DND-41 (cell line): ENCODE results near the gene NDUFA1.
"Not testable (repeated sequence)": the region's sequence is repeated elsewhere in the genome, so short reads cannot be mapped to it uniquely, and the experiment has no call there.

Experiments
- ATAC-seq: fragments of 200-7000 bp; cut with Tn5 transposase; 3 replicates; pipeline ENCODE4 v1.9.1; 2021; ENCODE audit warnings: low read depth; ENCODE audit not compliant: insufficient read depth
- DNase-seq: peaks from one replicate; pipeline ENCODE4 v3.0.0-alpha.2; 2020
- H2AFZ ChIP-seq: 2 replicates; pipeline ENCODE4 v1.6.0; 2012; ENCODE audit warnings: low read depth, low read length
- H3K27ac ChIP-seq: 2 replicates; pipeline ENCODE4 v1.5.1; 2012; ENCODE audit warnings: low read length, inconsistent platforms
- H3K27me3 ChIP-seq: fragments of 200-600 bp; sonication (generic); 2 replicates; pipeline ENCODE4 v1.6.0; 2012; ENCODE audit warnings: low read length, mild to moderate bottlenecking, inconsistent platforms; ENCODE audit not compliant: insufficient read depth, poor library complexity
- H3K36me3 ChIP-seq: 2 replicates; pipeline ENCODE4 v1.5.1; 2012; ENCODE audit warnings: low read length, inconsistent platforms; ENCODE audit not compliant: insufficient read depth
- H3K4me1 ChIP-seq: 2 replicates; pipeline ENCODE4 v1.5.1; 2012; ENCODE audit warnings: mild to moderate bottlenecking, low read length; ENCODE audit not compliant: insufficient read depth
- H3K4me2 ChIP-seq: 2 replicates; pipeline ENCODE4 v1.6.0; 2012; ENCODE audit warnings: mild to moderate bottlenecking, moderate library complexity, low read length, inconsistent platforms; ENCODE audit not compliant: insufficient read depth
- H3K4me3 ChIP-seq, 2 experiments: fragments of 200-600 bp in 1 of 2; shearing (Covaris generic) in 1 of 2; 2 replicates each; pipeline ENCODE4 v1.5.1; 2012 to 2016; ENCODE audit warnings: inconsistent platforms in 2 of 2, low read length in 2 of 2, mild to moderate bottlenecking in 2 of 2, low read depth in 1 of 2, moderate library complexity in 1 of 2
- H3K79me2 ChIP-seq: 2 replicates; pipeline ENCODE4 v1.6.0; 2012; ENCODE audit warnings: low read length, inconsistent platforms; ENCODE audit not compliant: insufficient read depth
- H3K9ac ChIP-seq: 2 replicates; pipeline ENCODE4 v1.6.0; 2012; ENCODE audit warnings: low read depth, mild to moderate bottlenecking, inconsistent platforms, low read length, moderate library complexity
- H3K9me3 ChIP-seq: 2 replicates; pipeline ENCODE4 v1.5.1; 2012; ENCODE audit warnings: low read length, moderate library complexity, mild to moderate bottlenecking, inconsistent platforms; ENCODE audit not compliant: insufficient read depth, severe bottlenecking
- H4K20me1 ChIP-seq: 2 replicates; pipeline ENCODE4 v1.6.0; 2012; ENCODE audit warnings: low read length; ENCODE audit not compliant: insufficient read depth
- CTCF ChIP-seq: IDR thresholded peaks from 2 replicates; pipeline ENCODE4 v1.5.1; 2012; ENCODE audit warnings: borderline replicate concordance, low read length, moderate library complexity, mild to moderate bottlenecking; ENCODE audit not compliant: poor library complexity, severe bottlenecking; ENCODE audit errors: extremely low read depth
- EZH2 ChIP-seq: IDR thresholded peaks from 3 replicates; pipeline ENCODE4 v1.6.1; 2012; ENCODE audit warnings: borderline replicate concordance, low read depth, mild to moderate bottlenecking, moderate library complexity, low read length, inconsistent platforms; ENCODE audit not compliant: severe bottlenecking

NDUFA1 gene

GRCh38 chrX:119916310-119916709, 44.7 kb downstream of the NDUFA1 start:
- Histone ChIP-seq H3K4me3 (no peak overlapping the region), H3K79me2 (no peaks in the 10 kb centered on the region), H2AFZ (no peak overlapping the region), H4K20me1 (no peaks in the 10 kb centered on the region), H3K4me1 (no peaks in the 10 kb centered on the region), H3K36me3 (no peaks in the 10 kb centered on the region), H3K4me2 (no peak overlapping the region), H3K27ac (no peak overlapping the region), H3K9ac (no peak overlapping the region), H3K27me3 (no peaks in the 10 kb centered on the region), H3K9me3 (no peaks in the 10 kb centered on the region)
- DNase-seq (no peak), ATAC-seq (no peak)
- TF ChIP-seq EZH2 (no peak), CTCF (no peak)

GRCh38 chrX:119917877-119918276, 46.2 kb downstream of the NDUFA1 start:
- no peaks in the 10 kb centered on the region for H3K4me1 ChIP-seq
- no peaks in the 10 kb centered on the region for H4K20me1 ChIP-seq
- H3K9me3 ChIP-seq: no peaks in the 10 kb centered on the region
- TF ChIP-seq CTCF (no peak), EZH2 (no peak)
- no peaks in the 10 kb centered on the region for H3K36me3 ChIP-seq
- no peak overlapping the region for H3K27ac ChIP-seq
- no peak overlapping the region for H3K4me2 ChIP-seq
- no peaks in the 10 kb centered on the region for H3K27me3 ChIP-seq
- no peak overlapping the region for H2AFZ ChIP-seq
- no peak overlapping the region for H3K9ac ChIP-seq
- H3K4me3 ChIP-seq: no peak overlapping the region
- ATAC-seq: no peak
- no peaks in the 10 kb centered on the region for H3K79me2 ChIP-seq
- DNase-seq: no peak

GRCh38 chrX:119919835-119920585, 48.4 kb downstream of the NDUFA1 start:
- no peak for TF ChIP-seq EZH2
- TF ChIP-seq CTCF: no peak
- Histone ChIP-seq H4K20me1 (no peaks in the 10 kb centered on the region), H3K4me1 (no peaks in the 10 kb centered on the region), H3K36me3 (no peaks in the 10 kb centered on the region; the same call in 1 of the 2 replicates), H3K9ac (no peak overlapping the region), H2AFZ (no peak overlapping the region), H3K27me3 (no peaks in the 10 kb centered on the region), H3K4me2 (no peak overlapping the region), H3K4me3 (no peak overlapping the region), H3K27ac (no peak overlapping the region), H3K9me3 (no peaks in the 10 kb centered on the region), H3K79me2 (no peaks in the 10 kb centered on the region)
- ATAC-seq (no peak), DNase-seq (no peak)

- not testable (repeated sequence) for H3K9me3 ChIP-seq, DNase-seq, H3K4me3 ChIP-seq, H2AFZ ChIP-seq, H4K20me1 ChIP-seq, ATAC-seq, H3K9ac ChIP-seq, H3K27ac ChIP-seq, H3K79me2 ChIP-seq, H3K4me1 ChIP-seq, H3K4me2 ChIP-seq, H3K36me3 ChIP-seq, H3K27me3 ChIP-seq
These were observed 50.8 kb downstream of the NDUFA1 start for GRCh38 chrX:119922391-119922790.
